ENCODE measurements around the gene LRRC59. TPM values are rescaled to one million over a fixed set of nuclear protein-coding genes. Genes with fewer than 3 reads are reported as not detected.
"Not testable (repeated sequence)": the region's sequence is repeated elsewhere in the genome, so short reads cannot be mapped to it uniquely, and the experiment has no call there.

LRRC59 gene
- total and polyA plus RNA-seq, 11 donors, result 13.7 to 150 (median 28.6) TPM

- H3K36me3 ChIP-seq, result peaks cover 0 to 7% (median 0%) of the 10 kb centered on the region in 9 donors
- no peaks in the 10 kb centered on the region for H3K9me3 ChIP-seq
- 90 to 98% (median 95%) methylated on average over 4 of the region's 4 CpGs for WGBS, 4 donors
- H3K27ac ChIP-seq, result no peak overlapping the region
- H3K27me3 ChIP-seq, result no peaks in the 10 kb centered on the region
- intact Hi-C loops (cut with DNase I), result loop anchor here in 2 of 10 donors (5.0 to 10.0 kb wide), 2 partner anchors 45 to 48 kb away; partner anchors contain the start of gene RSAD1 (in 2 of the 2)
- TF ChIP-seq CTCF (IDR thresholded peaks at IDR 0.05) (no peak), POLR2A (IDR thresholded peaks at IDR 0.05) (no peak)
- H3K4me1 ChIP-seq, result peaks cover 0 to 30% (median 26%) of the 10 kb centered on the region in 12 donors
- DNase-seq, result no peak
- H3K4me3 ChIP-seq, result no peak overlapping the region
- ATAC-seq, result no peak
Measured at GRCh38 chr17:50429793-50430192, 32.5 kb upstream of the LRRC59 start.

GRCh38 chr17:50428831-50429424 lies 31.6 kb upstream of the LRRC59 start:
- DNase-seq, result no peak
- intact Hi-C loops (cut with DNase I), result loop anchor here in 2 of 10 donors (5.0 to 10.0 kb wide), 2 partner anchors 46 to 48 kb away; partner anchors contain the start of gene RSAD1 (in 2 of the 2)
- no peak overlapping the region for H3K27ac ChIP-seq
- no peaks in the 10 kb centered on the region for H3K9me3 ChIP-seq
- TF ChIP-seq POLR2A (IDR thresholded peaks at IDR 0.05) (no peak), CTCF (IDR thresholded peaks at IDR 0.05) (no peak)
- H3K4me3 ChIP-seq, result no peak overlapping the region
- no peak for ATAC-seq
- peaks cover 0 to 6% (median 0%) of the 10 kb centered on the region in 9 donors for H3K36me3 ChIP-seq
- H3K4me1 ChIP-seq, result peaks cover 0 to 38% (median 26%) of the 10 kb centered on the region in 12 donors
- 79 to 85% (median 84%) methylated on average over 7 of the region's 7 CpGs for WGBS, 4 donors
- H3K27me3 ChIP-seq, result no peaks in the 10 kb centered on the region

- peaks cover 0 to 45% (median 26%) of the 10 kb centered on the region in 12 donors for H3K4me1 ChIP-seq
- WGBS, 4 donors, result 81 to 93% (median 88%) methylated on average over 6 of the region's 6 CpGs
- not testable (repeated sequence) for H3K27ac ChIP-seq, H3K27me3 ChIP-seq, H3K4me3 ChIP-seq, H3K9me3 ChIP-seq, DNase-seq, ATAC-seq, H3K36me3 ChIP-seq
- intact Hi-C loops (cut with DNase I), result loop anchor here in 2 of 10 donors (5.0 to 10.0 kb wide), 2 partner anchors 47 to 49 kb away; partner anchors contain the start of gene RSAD1 (in 2 of the 2)
Measured at GRCh38 chr17:50428126-50428525, 30.8 kb upstream of the LRRC59 start.

GRCh38 chr17:50426814-50427787 lies 29.8 kb upstream of the LRRC59 start:
- H3K4me1 ChIP-seq, result peaks cover 0 to 53% (median 26%) of the 10 kb centered on the region in 12 donors
- intact Hi-C loops (cut with DNase I), result loop anchor here in 3 of 10 donors (2.0 to 10.0 kb wide), 3 partner anchors 48 to 52 kb away; partner anchors contain the start of gene RSAD1 (in 3 of the 3)
- TF ChIP-seq CTCF (IDR thresholded peaks at IDR 0.05) (peak in 2 of 12 donors; percentile 11 to 16), POLR2A (IDR thresholded peaks at IDR 0.05) (no peak)
- 20 to 30% (median 24%) methylated on average over 4 of the region's 4 CpGs for WGBS, 4 donors
- DNase-seq (peak in 2 of 5 donors; percentile 15 to 50), ATAC-seq (peak; percentile 59 to 74 (median 65))
- H3K36me3 ChIP-seq, result peaks cover 0 to 2% (median 0%) of the 10 kb centered on the region in 9 donors
- peak overlapping the region; percentile 45 to 94 (median 74) for H3K4me3 ChIP-seq
- no peaks in the 10 kb centered on the region for H3K27me3 ChIP-seq
- no peaks in the 10 kb centered on the region for H3K9me3 ChIP-seq
- peak overlapping the region in 11 of 12 donors; percentile 54 to 83 (median 78) for H3K27ac ChIP-seq
